ENCODE data around the gene MYCBP.

MYCBP gene

GRCh38 chr1:38817267-38818174 lies 55.6 kb downstream of the MYCBP start:
- TF ChIP-seq TAF1 (IDR thresholded peaks at IDR 0.05; ENCODE audit: borderline replicate concordance, insufficient read depth, low read length): no peak
- TF ChIP-seq FOXP2 (optimal IDR thresholded peaks at IDR 0.05; ENCODE audit: borderline replicate concordance, extremely low read depth, extremely low read length, insufficient read depth): no peak
- TF ChIP-seq POLR2AphosphoS5 (IDR thresholded peaks at IDR 0.05; ENCODE audit: low read depth, low read length): no peak
- no peak for TF ChIP-seq SIN3A (IDR thresholded peaks at IDR 0.05; ENCODE audit: borderline replicate concordance, insufficient read depth, low read length)
- no peak for TF ChIP-seq REST (IDR thresholded peaks at IDR 0.05; ENCODE audit: insufficient read depth in 1 of 2, low read depth in 2 of 2, low read length in 2 of 2)

- TF ChIP-seq TAF1 (IDR thresholded peaks at IDR 0.05; ENCODE audit: borderline replicate concordance, insufficient read depth, low read length) (no peak), SIN3A (IDR thresholded peaks at IDR 0.05; ENCODE audit: borderline replicate concordance, insufficient read depth, low read length) (no peak), POLR2AphosphoS5 (IDR thresholded peaks at IDR 0.05; ENCODE audit: low read depth, low read length) (no peak), FOXP2 (optimal IDR thresholded peaks at IDR 0.05; ENCODE audit: borderline replicate concordance, extremely low read depth, extremely low read length, insufficient read depth) (no peak), REST (IDR thresholded peaks at IDR 0.05; ENCODE audit: insufficient read depth in 1 of 2, low read depth in 2 of 2, low read length in 2 of 2) (no peak)
Measured at GRCh38 chr1:38815903-38816627, 57.1 kb downstream of the MYCBP start.

- no peak for TF ChIP-seq REST (IDR thresholded peaks at IDR 0.05; ENCODE audit: insufficient read depth in 1 of 2, low read depth in 2 of 2, low read length in 2 of 2)
- no peak for TF ChIP-seq FOXP2 (optimal IDR thresholded peaks at IDR 0.05; ENCODE audit: borderline replicate concordance, extremely low read depth, extremely low read length, insufficient read depth)
- no peak for TF ChIP-seq SIN3A (IDR thresholded peaks at IDR 0.05; ENCODE audit: borderline replicate concordance, insufficient read depth, low read length)
- TF ChIP-seq TAF1 (IDR thresholded peaks at IDR 0.05; ENCODE audit: borderline replicate concordance, insufficient read depth, low read length): no peak
- no peak for TF ChIP-seq POLR2AphosphoS5 (IDR thresholded peaks at IDR 0.05; ENCODE audit: low read depth, low read length)
Measured at GRCh38 chr1:38814984-38815464, 58.1 kb downstream of the MYCBP start.

GRCh38 chr1:38814444-38814983 lies 58.6 kb downstream of the MYCBP start:
- no peak for TF ChIP-seq SIN3A (IDR thresholded peaks at IDR 0.05; ENCODE audit: borderline replicate concordance, insufficient read depth, low read length)
- no peak for TF ChIP-seq POLR2AphosphoS5 (IDR thresholded peaks at IDR 0.05; ENCODE audit: low read depth, low read length)
- TF ChIP-seq TAF1 (IDR thresholded peaks at IDR 0.05; ENCODE audit: borderline replicate concordance, insufficient read depth, low read length): no peak
- TF ChIP-seq REST (IDR thresholded peaks at IDR 0.05; ENCODE audit: insufficient read depth in 1 of 2, low read depth in 2 of 2, low read length in 2 of 2): no peak
- no peak for TF ChIP-seq FOXP2 (optimal IDR thresholded peaks at IDR 0.05; ENCODE audit: borderline replicate concordance, extremely low read depth, extremely low read length, insufficient read depth)
